ENCODE measurements around the gene RRM2.

DNA sequence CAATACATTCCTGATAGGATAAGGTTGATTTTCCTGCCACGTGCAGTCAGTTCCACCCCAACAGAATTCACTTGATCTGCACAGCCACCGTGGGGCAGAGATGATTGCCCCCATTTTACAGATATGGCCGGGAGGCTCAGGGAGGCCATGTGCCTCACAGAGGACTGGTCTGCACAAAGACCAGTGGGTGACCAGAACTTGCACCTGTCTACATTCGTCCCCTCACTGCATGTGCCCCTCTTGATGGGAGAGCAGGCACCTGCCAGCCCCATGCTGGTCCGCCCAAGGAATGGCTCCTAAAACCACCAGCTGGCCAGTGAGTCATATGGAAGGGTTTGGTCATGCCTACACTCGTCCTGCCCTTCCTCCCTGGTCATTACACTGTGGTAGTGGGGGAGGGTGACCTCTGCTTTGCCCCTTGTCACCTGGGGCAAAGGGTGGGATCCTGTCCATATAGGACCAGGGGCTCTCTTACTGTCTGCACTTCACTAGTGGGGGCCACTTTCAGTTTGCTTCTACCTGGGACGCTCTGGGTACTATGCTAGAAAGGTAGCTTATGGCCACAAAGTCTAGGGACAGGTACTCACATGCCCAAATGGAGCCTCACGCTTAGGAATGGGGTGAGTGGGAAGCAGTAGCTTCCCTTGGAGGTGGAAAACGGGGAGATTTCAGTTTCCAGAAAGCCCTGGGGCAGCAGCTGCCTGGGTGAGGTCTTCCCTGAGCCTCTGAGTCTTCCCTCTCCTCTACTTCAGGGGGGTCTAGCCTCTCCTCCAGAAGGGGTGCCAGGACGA, 14.7 kb downstream of the RRM2 start:
- TF ChIP-seq, protein P1, sequence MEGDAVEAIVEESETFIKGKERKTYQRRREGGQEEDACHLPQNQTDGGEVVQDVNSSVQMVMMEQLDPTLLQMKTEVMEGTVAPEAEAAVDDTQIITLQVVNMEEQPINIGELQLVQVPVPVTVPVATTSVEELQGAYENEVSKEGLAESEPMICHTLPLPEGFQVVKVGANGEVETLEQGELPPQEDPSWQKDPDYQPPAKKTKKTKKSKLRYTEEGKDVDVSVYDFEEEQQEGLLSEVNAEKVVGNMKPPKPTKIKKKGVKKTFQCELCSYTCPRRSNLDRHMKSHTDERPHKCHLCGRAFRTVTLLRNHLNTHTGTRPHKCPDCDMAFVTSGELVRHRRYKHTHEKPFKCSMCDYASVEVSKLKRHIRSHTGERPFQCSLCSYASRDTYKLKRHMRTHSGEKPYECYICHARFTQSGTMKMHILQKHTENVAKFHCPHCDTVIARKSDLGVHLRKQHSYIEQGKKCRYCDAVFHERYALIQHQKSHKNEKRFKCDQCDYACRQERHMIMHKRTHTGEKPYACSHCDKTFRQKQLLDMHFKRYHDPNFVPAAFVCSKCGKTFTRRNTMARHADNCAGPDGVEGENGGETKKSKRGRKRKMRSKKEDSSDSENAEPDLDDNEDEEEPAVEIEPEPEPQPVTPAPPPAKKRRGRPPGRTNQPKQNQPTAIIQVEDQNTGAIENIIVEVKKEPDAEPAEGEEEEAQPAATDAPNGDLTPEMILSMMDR (IDR thresholded peaks at IDR 0.05), result no peak
- no peak for TF ChIP-seq POLR2AphosphoS5 (IDR thresholded peaks at IDR 0.05)

Measured in stomach (tissue), 4 donors.